HEK293 (cell line): ENCODE measurements around the gene EML3.

Source experiments
- CTCF ChIA-PET: fragments of 350-600 bp; formaldehyde crosslinking; extraction: SDS; loops from one replicate; lab custom pipeline; 2021; ENCODE audit warnings: antibody characterized with exemption; lab: Yijun Ruan, JAX
- POLR2A ChIA-PET: fragments of 300-600 bp; formaldehyde crosslinking; extraction: SDS; loops from one replicate; lab custom pipeline; 2020; ENCODE audit warnings: antibody characterized with exemption, inconsistent platforms; lab: Yijun Ruan, JAX
- H3K27ac ChIP-seq: fragments of 200-500 bp; sonication (Bioruptor generic); 2 replicates; pipeline ENCODE4 v1.5.1; 2014; ENCODE audit warnings: low read depth, low read length, control low read depth, inconsistent platforms; ENCODE audit errors: extremely low read depth
- H3K36me3 ChIP-seq, 2 experiments: fragments of 200-500 bp in 1 of 2; sonication (Bioruptor generic) in 1 of 2; 1 replicate in 1 of 2; 2 replicates in 1 of 2; pipeline ENCODE4 v1.5.1; 2014 to 2017; ENCODE audit warnings: inconsistent platforms in 2 of 2, low read length in 2 of 2; ENCODE audit not compliant: control insufficient read depth in 2 of 2, insufficient read depth in 1 of 2
- H3K4me1 ChIP-seq: fragments of 200-500 bp; sonication (Bioruptor generic); 2 replicates; pipeline ENCODE4 v1.5.1; 2014; ENCODE audit warnings: mild to moderate bottlenecking, low read length, inconsistent platforms; ENCODE audit not compliant: control insufficient read depth, insufficient read depth
- H3K4me3 ChIP-seq: 2 replicates; pipeline ENCODE4 v1.5.1; 2011; ENCODE audit warnings: low read depth, mild to moderate bottlenecking, control low read depth, low read length, moderate library complexity
- H3K9me3 ChIP-seq: fragments of 200-500 bp; sonication (Bioruptor generic); 2 replicates; pipeline ENCODE4 v1.5.1; 2014; ENCODE audit warnings: low read depth, low read length, inconsistent platforms; ENCODE audit not compliant: control insufficient read depth, insufficient read depth
- BCL11B ChIP-seq: fragments of 450-650 bp; formaldehyde crosslinking; IDR thresholded peaks from 2 replicates; pipeline ENCODE4 v1.5.1; 2016; ENCODE audit warnings: low read depth, missing biosample characterization, missing genetic modification characterization
- GLIS1 ChIP-seq: fragments of 450-650 bp; formaldehyde crosslinking; IDR thresholded peaks from 2 replicates; pipeline ENCODE4 v1.5.1; 2016; ENCODE audit warnings: missing biosample characterization, missing genetic modification characterization
- HOXD13 ChIP-seq: sonication (generic); formaldehyde crosslinking; IDR thresholded peaks from 2 replicates; pipeline ENCODE4 v1.8.0; 2022; ENCODE audit warnings: missing genetic modification reagents, borderline replicate concordance
- KLF1 ChIP-seq: fragments of 450-650 bp; formaldehyde crosslinking; IDR thresholded peaks from 2 replicates; pipeline ENCODE4 v1.5.1; 2016; ENCODE audit warnings: missing biosample characterization, missing genetic modification characterization
- KLF8 ChIP-seq: fragments of 450-650 bp; formaldehyde crosslinking; IDR thresholded peaks from 2 replicates; pipeline ENCODE4 v1.5.1; 2016; ENCODE audit warnings: missing biosample characterization, missing genetic modification characterization
- TSHZ1 ChIP-seq: fragments of 450-650 bp; formaldehyde crosslinking; IDR thresholded peaks from 2 replicates; pipeline ENCODE4 v1.5.1; 2016; ENCODE audit warnings: missing biosample characterization, missing genetic modification characterization, borderline replicate concordance
- WT1 ChIP-seq: fragments of 450-650 bp; formaldehyde crosslinking; IDR thresholded peaks from 2 replicates; pipeline ENCODE4 v1.5.1; 2016; ENCODE audit warnings: missing biosample characterization, missing genetic modification characterization
- ZFP69B ChIP-seq: fragments of 450-650 bp; formaldehyde crosslinking; IDR thresholded peaks from 2 replicates; pipeline ENCODE4 v1.5.1; 2016; ENCODE audit warnings: missing biosample characterization, missing genetic modification characterization
- ZNF121 ChIP-seq: fragments of 450-650 bp; formaldehyde crosslinking; IDR thresholded peaks from 2 replicates; pipeline ENCODE4 v1.5.1; 2016; ENCODE audit warnings: missing biosample characterization, missing genetic modification characterization
- ZNF140 ChIP-seq: fragments of 450-650 bp; formaldehyde crosslinking; IDR thresholded peaks from 2 replicates; pipeline ENCODE4 v1.5.1; 2016; ENCODE audit warnings: missing biosample characterization, missing genetic modification characterization
- ZNF146 ChIP-seq: fragments of 450-650 bp; formaldehyde crosslinking; IDR thresholded peaks from 2 replicates; pipeline ENCODE4 v1.5.1; 2016; ENCODE audit warnings: missing biosample characterization, missing genetic modification characterization
- ZNF157 ChIP-seq: fragments of 450-650 bp; formaldehyde crosslinking; IDR thresholded peaks from 2 replicates; pipeline ENCODE4 v1.5.1; 2016; ENCODE audit warnings: missing biosample characterization, missing genetic modification characterization
- ZNF174 ChIP-seq: fragments of 450-650 bp; formaldehyde crosslinking; IDR thresholded peaks from 2 replicates; pipeline ENCODE4 v1.5.0; 2017; ENCODE audit warnings: missing biosample characterization, mild to moderate bottlenecking, missing genetic modification characterization
- ZNF24 ChIP-seq: fragments of 450-650 bp; formaldehyde crosslinking; IDR thresholded peaks from 2 replicates; pipeline ENCODE4 v1.5.1; 2016; ENCODE audit warnings: missing biosample characterization, missing genetic modification characterization
- ZNF292 ChIP-seq: fragments of 450-650 bp; formaldehyde crosslinking; IDR thresholded peaks from 2 replicates; pipeline ENCODE4 v1.5.1; 2016; ENCODE audit warnings: low read depth, missing biosample characterization, missing genetic modification characterization, borderline replicate concordance
- ZNF391 ChIP-seq: fragments of 450-650 bp; formaldehyde crosslinking; IDR thresholded peaks from 2 replicates; pipeline ENCODE4 v1.5.1; 2016; ENCODE audit warnings: low read depth, missing biosample characterization, missing genetic modification characterization, borderline replicate concordance
- ZNF404 ChIP-seq: fragments of 450-650 bp; formaldehyde crosslinking; IDR thresholded peaks from 2 replicates; pipeline ENCODE4 v1.5.1; 2017; ENCODE audit warnings: missing biosample characterization, missing genetic modification characterization
- ZNF426 ChIP-seq: fragments of 450-650 bp; formaldehyde crosslinking; IDR thresholded peaks from 2 replicates; pipeline ENCODE4 v1.5.1; 2017; ENCODE audit warnings: missing biosample characterization, missing genetic modification characterization, mild to moderate bottlenecking, inconsistent platforms, moderate library complexity
- ZNF530 ChIP-seq: fragments of 450-650 bp; formaldehyde crosslinking; IDR thresholded peaks from 2 replicates; pipeline ENCODE4 v1.5.1; 2016; ENCODE audit warnings: low read depth, missing biosample characterization, missing genetic modification characterization
- ZNF571 ChIP-seq: fragments of 450-650 bp; formaldehyde crosslinking; IDR thresholded peaks from 2 replicates; pipeline ENCODE4 v1.5.0; 2017; ENCODE audit warnings: missing biosample characterization, missing genetic modification characterization
- ZNF626 ChIP-seq: fragments of 450-650 bp; sonication (Bioruptor Pico); formaldehyde crosslinking; IDR thresholded peaks from 2 replicates; pipeline ENCODE4 v1.5.1; 2018; ENCODE audit warnings: missing biosample characterization, missing genetic modification characterization, inconsistent platforms
- ZNF629 ChIP-seq: fragments of 450-650 bp; formaldehyde crosslinking; IDR thresholded peaks from 2 replicates; pipeline ENCODE4 v1.5.1; 2017; ENCODE audit warnings: missing biosample characterization, missing genetic modification characterization
- ZNF645 ChIP-seq: fragments of 450-650 bp; formaldehyde crosslinking; IDR thresholded peaks from 2 replicates; pipeline ENCODE4; 2016; ENCODE audit warnings: missing biosample characterization, missing genetic modification characterization
- ZNF677 ChIP-seq: fragments of 450-650 bp; IDR thresholded peaks from 2 replicates; pipeline ENCODE4 v1.5.0; 2018; ENCODE audit warnings: missing biosample characterization, mild to moderate bottlenecking, missing genetic modification characterization, moderate library complexity
- ZNF837 ChIP-seq: fragments of 450-650 bp; formaldehyde crosslinking; IDR thresholded peaks from 2 replicates; pipeline ENCODE4 v1.5.1; 2016; ENCODE audit warnings: missing biosample characterization, missing genetic modification characterization
- ZSCAN18 ChIP-seq: fragments of 450-650 bp; formaldehyde crosslinking; IDR thresholded peaks from 2 replicates; pipeline ENCODE4 v1.5.1; 2016; ENCODE audit warnings: missing biosample characterization, missing genetic modification characterization

EML3 gene

GRCh38 chr11:62645671-62645945 lies 33.0 kb upstream of the EML3 start:
- CTCF ChIA-PET: interaction anchor here (0.9 to 1.5 kb wide), 3 partner anchors 10 to 85 kb away, joined by 3 to 5 read pairs (median 4); no protein-coding TSS in a partner anchor
- Histone ChIP-seq H3K9me3 (no peaks in the 10 kb centered on the region), H3K4me3 (peak overlapping the region; percentile 86), H3K4me1 (peaks cover 3% of the 10 kb centered on the region; the same call in 1 of the 2 replicates), H3K27ac (peak overlapping the region; percentile 83; the same call in 1 of the 2 replicates), H3K36me3 (peaks cover 5 to 54% of the 10 kb centered on the region in 2 experiments; a peak in 2 of 3 replicates)
- TF ChIP-seq BCL11B (tag by site-specific recombination) (no peak), ZNF571 (no peak), ZFP69B (tag by site-specific recombination) (no peak), ZNF677 (tag by site-specific recombination) (no peak), ZNF629 (tag by site-specific recombination) (no peak), ZNF645 (tag by site-specific recombination) (no peak), ZNF140 (tag by site-specific recombination) (no peak), KLF8 (tag by site-specific recombination) (no peak), ZNF174 (tag by site-specific recombination) (no peak), ZNF404 (tag by site-specific recombination) (no peak), ZNF530 (tag by site-specific recombination) (no peak), ZNF426 (tag by site-specific recombination) (no peak), ZNF146 (no peak), ZNF626 (no peak)
- POLR2A ChIA-PET: interaction anchor here (1.1 to 5.9 kb wide), 14 partner anchors 8 to 256 kb away, joined by 3 to 79 read pairs (median 6); partner anchors contain the start of genes B3GAT3, C11orf98, CSKMT and EEF1G

GRCh38 chr11:62644220-62644619 lies 31.6 kb upstream of the EML3 start:
- H3K27ac ChIP-seq: no peak overlapping the region
- no peak for TF ChIP-seq ZFP69B (tag by site-specific recombination)
- peak; percentile 40; the same call in 1 of the 2 replicates for TF ChIP-seq WT1 (tag by site-specific recombination)
- peak; percentile 25; the same call in 1 of the 2 replicates for TF ChIP-seq GLIS1 (tag by site-specific recombination)
- no peak for TF ChIP-seq ZNF24 (tag by site-specific recombination)
- CTCF ChIA-PET: no interaction called here
- H3K9me3 ChIP-seq: no peaks in the 10 kb centered on the region
- peaks cover 3% of the 10 kb centered on the region; the same call in 1 of the 2 replicates for H3K4me1 ChIP-seq
- H3K36me3 ChIP-seq: peaks cover 5 to 50% of the 10 kb centered on the region in 2 experiments; a peak in 2 of 3 replicates
- H3K4me3 ChIP-seq: no peak overlapping the region
- POLR2A ChIA-PET: interaction anchor here (0.6 to 5.2 kb wide), 6 partner anchors 10 to 161 kb away, joined by 3 to 59 read pairs (median 6); partner anchors contain the start of genes C11orf98, CSKMT, EEF1G and LBHD1

GRCh38 chr11:62632492-62632891 lies 19.9 kb upstream of the EML3 start:
- H3K36me3 ChIP-seq: peaks cover 43 to 95% of the 10 kb centered on the region in 2 experiments
- POLR2A ChIA-PET: interaction anchor here (0.6 to 1.6 kb wide), 2 partner anchors 40 to 233 kb away, joined by 3 to 6 read pairs; partner anchors contain the start of gene LBHD1
- no peaks in the 10 kb centered on the region for H3K4me1 ChIP-seq
- no peak for TF ChIP-seq ZNF292 (tag by site-specific recombination)
- TF ChIP-seq TSHZ1: no peak
- TF ChIP-seq ZNF121 (tag by site-specific recombination): no peak
- no peak for TF ChIP-seq HOXD13 (CRISPR knock-in tag)
- no peak for TF ChIP-seq ZNF837
- no peak for TF ChIP-seq ZNF391
- no peak for TF ChIP-seq ZNF157
- no peak for TF ChIP-seq ZSCAN18 (tag by site-specific recombination)
- TF ChIP-seq KLF1 (tag by site-specific recombination): no peak
- no peak overlapping the region for H3K27ac ChIP-seq
- CTCF ChIA-PET: interaction anchor here (0.6 to 0.7 kb wide), 2 partner anchors 41 to 247 kb away, joined by 3 read pairs; no protein-coding TSS in a partner anchor
- H3K4me3 ChIP-seq: no peak overlapping the region
- no peaks in the 10 kb centered on the region for H3K9me3 ChIP-seq
